ENCODE data around the gene KRTAP4-3. TPM values are rescaled to one million over a fixed set of nuclear protein-coding genes. Genes with fewer than 3 reads are reported as not detected.
"Not testable (repeated sequence)": the region's sequence is repeated elsewhere in the genome, so short reads cannot be mapped to it uniquely, and the experiment has no call there.

The KRTAP4-3 gene
- total RNA-seq, 1 donor from 2014 or later = not detected

GRCh38 chr17:41141361-41141760, 26.7 kb downstream of the KRTAP4-3 start:
- peaks cover 23% of the 10 kb centered on the region for H3K27me3 ChIP-seq (ENCODE audit: low read depth)
- TF ChIP-seq CTCF (IDR thresholded peaks at IDR 0.05; ENCODE audit: borderline replicate concordance) = no peak
- H3K9me3 ChIP-seq (replicated peaks) = peaks cover 40% of the 10 kb centered on the region
- H3K4me1 ChIP-seq = no peaks in the 10 kb centered on the region
- intact Hi-C loops (cut with micrococcal nuclease) = no loop called here
- H3K27ac ChIP-seq (replicated peaks) = no peak overlapping the region
- no peaks in the 10 kb centered on the region for H3K36me3 ChIP-seq
- DNase-seq = no peak
- H3K4me3 ChIP-seq = no peak overlapping the region

- no peaks in the 10 kb centered on the region for H3K36me3 ChIP-seq
- peaks cover 41% of the 10 kb centered on the region for H3K9me3 ChIP-seq (replicated peaks)
- H3K27me3 ChIP-seq (ENCODE audit: low read depth) = peaks cover 23% of the 10 kb centered on the region
- no peak within 1 kb of the TSS for H3K27ac ChIP-seq (replicated peaks)
- H3K4me1 ChIP-seq = no peaks in the 10 kb centered on the region
- DNase-seq = no peak
- no peak for TF ChIP-seq CTCF (IDR thresholded peaks at IDR 0.05; ENCODE audit: borderline replicate concordance)
- H3K4me3 ChIP-seq = no peak within 1 kb of the TSS
- intact Hi-C loops (cut with micrococcal nuclease) = no loop called here
Observed at GRCh38 chr17:41140360-41141131, 27.5 kb downstream of the KRTAP4-3 start, which contains the start of gene KRTAP4-6. TSS of gene KRTAP4-6 (minus strand) at chr17:41140544. CDS start at chr17:41140487, 57 bp downstream.

- H3K4me1 ChIP-seq; H3K4me3 ChIP-seq; H3K36me3 ChIP-seq; H3K27ac ChIP-seq (replicated peaks); intact Hi-C loops (cut with micrococcal nuclease); DNase-seq: not testable (repeated sequence)
- Histone ChIP-seq H3K9me3 (replicated peaks) (peaks cover 41% of the 10 kb centered on the region), H3K27me3 (ENCODE audit: low read depth) (peaks cover 23% of the 10 kb centered on the region)
Observed at GRCh38 chr17:41139865-41140264, 28.2 kb downstream of the KRTAP4-3 start.

GRCh38 chr17:41133880-41134735, 33.9 kb downstream of the KRTAP4-3 start:
- no peak for DNase-seq

GRCh38 chr17:41131979-41132378, 36.0 kb downstream of the KRTAP4-3 start:
- Histone ChIP-seq H3K4me3 (no peak overlapping the region), H3K9me3 (replicated peaks) (peaks cover 12% of the 10 kb centered on the region), H3K27me3 (ENCODE audit: low read depth) (peaks cover 18% of the 10 kb centered on the region), H3K4me1 (no peaks in the 10 kb centered on the region), H3K27ac (replicated peaks) (no peak overlapping the region), H3K36me3 (no peaks in the 10 kb centered on the region)
- TF ChIP-seq CTCF (IDR thresholded peaks at IDR 0.05; ENCODE audit: borderline replicate concordance) = no peak
- intact Hi-C loops (cut with micrococcal nuclease) = no loop called here
- DNase-seq = no peak

More at GRCh38 chr17:41133880-41134735, 33.9 kb downstream of the KRTAP4-3 start:
- intact Hi-C loops (cut with micrococcal nuclease) = no loop called here
- no peak overlapping the region for H3K27ac ChIP-seq (replicated peaks)
- no peaks in the 10 kb centered on the region for H3K4me1 ChIP-seq
- no peak for TF ChIP-seq CTCF (IDR thresholded peaks at IDR 0.05; ENCODE audit: borderline replicate concordance)
- H3K4me3 ChIP-seq = no peak overlapping the region
- H3K27me3 ChIP-seq (ENCODE audit: low read depth) = peaks cover 21% of the 10 kb centered on the region
- H3K36me3 ChIP-seq = no peaks in the 10 kb centered on the region
- peaks cover 12% of the 10 kb centered on the region for H3K9me3 ChIP-seq (replicated peaks)

Data from left ventricle myocardium inferior (tissue), 1 donor.